Measurements from ENCODE around the gene ZBTB16.
A peak's percentile ranks its signal among the peaks of the same experiment; 100 is the strongest.
"Not testable (repeated sequence)": the region's sequence is repeated elsewhere in the genome, so short reads cannot be mapped to it uniquely, and the experiment has no call there.

ZBTB16 gene

GRCh38 chr11:114033572-114033971 is 25.9 kb upstream of the ZBTB16 start:
- H3K9me3 Mint-ChIP-seq, result no peaks in the 10 kb centered on the region
- H3K4me1 Mint-ChIP-seq, result no peaks in the 10 kb centered on the region
- H3K36me3 Mint-ChIP-seq, result no peaks in the 10 kb centered on the region
- H3K27me3 Mint-ChIP-seq, result peaks cover 2% of the 10 kb centered on the region
- no peak overlapping the region for H3K27ac Mint-ChIP-seq
- no peak overlapping the region for H3K4me3 Mint-ChIP-seq

GRCh38 chr11:114034956-114035355 is 24.6 kb upstream of the ZBTB16 start:
- Mint-ChIP-seq H3K4me3 (no peak overlapping the region), H3K9me3 (no peaks in the 10 kb centered on the region), H3K27me3 (peaks cover 2% of the 10 kb centered on the region), H3K4me1 (no peaks in the 10 kb centered on the region), H3K27ac (peak overlapping the region; percentile 15), H3K36me3 (no peaks in the 10 kb centered on the region)

GRCh38 chr11:114036147-114036811 is 23.2 kb upstream of the ZBTB16 start:
- no peak overlapping the region for H3K4me3 Mint-ChIP-seq
- H3K9me3 Mint-ChIP-seq, result no peaks in the 10 kb centered on the region
- no peaks in the 10 kb centered on the region for H3K36me3 Mint-ChIP-seq
- peaks cover 2% of the 10 kb centered on the region for H3K27me3 Mint-ChIP-seq
- no peak overlapping the region for H3K27ac Mint-ChIP-seq
- H3K4me1 Mint-ChIP-seq, result no peaks in the 10 kb centered on the region

- no peaks in the 10 kb centered on the region for H3K36me3 Mint-ChIP-seq
- no peak overlapping the region for H3K4me3 Mint-ChIP-seq
- no peak overlapping the region for H3K27ac Mint-ChIP-seq
Observed at GRCh38 chr11:114036958-114037357, 22.6 kb upstream of the ZBTB16 start.

GRCh38 chr11:114039551-114039950 is 20.0 kb upstream of the ZBTB16 start:
- H3K9me3 Mint-ChIP-seq, result no peaks in the 10 kb centered on the region
- peaks cover 2% of the 10 kb centered on the region for H3K27me3 Mint-ChIP-seq
- H3K36me3 Mint-ChIP-seq, result no peaks in the 10 kb centered on the region
- H3K4me3 Mint-ChIP-seq, result no peak overlapping the region
- no peak overlapping the region for H3K27ac Mint-ChIP-seq
- peaks cover 8% of the 10 kb centered on the region for H3K4me1 Mint-ChIP-seq

More at GRCh38 chr11:114036958-114037357, 22.6 kb upstream of the ZBTB16 start:
- H3K9me3 Mint-ChIP-seq, result no peaks in the 10 kb centered on the region
- H3K4me1 Mint-ChIP-seq, result no peaks in the 10 kb centered on the region
- peaks cover 2% of the 10 kb centered on the region for H3K27me3 Mint-ChIP-seq

- Mint-ChIP-seq H3K4me1 (peaks cover 8% of the 10 kb centered on the region), H3K9me3 (no peaks in the 10 kb centered on the region), H3K27ac (no peak overlapping the region), H3K4me3 (no peak overlapping the region), H3K36me3 (no peaks in the 10 kb centered on the region), H3K27me3 (no peaks in the 10 kb centered on the region)
Observed at GRCh38 chr11:114040706-114041211, 18.8 kb upstream of the ZBTB16 start.

- Mint-ChIP-seq H3K4me3 (no peak overlapping the region), H3K27ac (no peak overlapping the region), H3K36me3 (no peaks in the 10 kb centered on the region), H3K4me1 (peaks cover 8% of the 10 kb centered on the region), H3K27me3 (no peaks in the 10 kb centered on the region), H3K9me3 (no peaks in the 10 kb centered on the region)
Observed at GRCh38 chr11:114042234-114042633, 17.3 kb upstream of the ZBTB16 start.

- no peaks in the 10 kb centered on the region for H3K9me3 Mint-ChIP-seq
- H3K27ac Mint-ChIP-seq, result peak overlapping the region; percentile 27
Observed at GRCh38 chr11:114044042-114044871, 15.3 kb upstream of the ZBTB16 start.

GRCh38 chr11:114047327-114047726 is 12.2 kb upstream of the ZBTB16 start:
- H3K9me3 Mint-ChIP-seq, result no peaks in the 10 kb centered on the region
- no peak overlapping the region for H3K27ac Mint-ChIP-seq
- peaks cover 8% of the 10 kb centered on the region for H3K4me1 Mint-ChIP-seq
- H3K27me3 Mint-ChIP-seq, result no peaks in the 10 kb centered on the region
- no peak overlapping the region for H3K4me3 Mint-ChIP-seq
- H3K36me3 Mint-ChIP-seq, result no peaks in the 10 kb centered on the region

More at GRCh38 chr11:114044042-114044871, 15.3 kb upstream of the ZBTB16 start:
- Mint-ChIP-seq H3K4me1 (peaks cover 8% of the 10 kb centered on the region), H3K27me3 (no peaks in the 10 kb centered on the region), H3K36me3 (no peaks in the 10 kb centered on the region), H3K4me3 (no peak overlapping the region)

- H3K27ac Mint-ChIP-seq, result no peak overlapping the region
- no peaks in the 10 kb centered on the region for H3K36me3 Mint-ChIP-seq
- no peaks in the 10 kb centered on the region for H3K9me3 Mint-ChIP-seq
- H3K4me3 Mint-ChIP-seq, result no peak overlapping the region
- no peaks in the 10 kb centered on the region for H3K27me3 Mint-ChIP-seq
- peaks cover 3% of the 10 kb centered on the region for H3K4me1 Mint-ChIP-seq
Observed at GRCh38 chr11:114049050-114049449, 10.5 kb upstream of the ZBTB16 start.

- H3K4me1 Mint-ChIP-seq, H3K4me3 Mint-ChIP-seq, H3K36me3 Mint-ChIP-seq, H3K27me3 Mint-ChIP-seq, H3K9me3 Mint-ChIP-seq, H3K27ac Mint-ChIP-seq: not testable (repeated sequence)
Observed at GRCh38 chr11:114049766-114050165, 9.7 kb upstream of the ZBTB16 start.

GRCh38 chr11:114050258-114050927 is 9.1 kb upstream of the ZBTB16 start:
- no peak overlapping the region for H3K4me3 Mint-ChIP-seq
- no peaks in the 10 kb centered on the region for H3K36me3 Mint-ChIP-seq
- H3K27me3 Mint-ChIP-seq, result no peaks in the 10 kb centered on the region
- no peaks in the 10 kb centered on the region for H3K9me3 Mint-ChIP-seq
- no peaks in the 10 kb centered on the region for H3K4me1 Mint-ChIP-seq
- H3K27ac Mint-ChIP-seq, result no peak overlapping the region

- Mint-ChIP-seq H3K4me3 (no peak overlapping the region), H3K27ac (no peak overlapping the region), H3K27me3 (peaks cover under 1% of the 10 kb centered on the region), H3K4me1 (no peaks in the 10 kb centered on the region), H3K36me3 (no peaks in the 10 kb centered on the region), H3K9me3 (no peaks in the 10 kb centered on the region)
Observed at GRCh38 chr11:114051558-114051957, 8.0 kb upstream of the ZBTB16 start.

GRCh38 chr11:114052160-114052559 is 7.4 kb upstream of the ZBTB16 start:
- Mint-ChIP-seq H3K27ac (no peak overlapping the region), H3K36me3 (no peaks in the 10 kb centered on the region), H3K4me1 (no peaks in the 10 kb centered on the region), H3K27me3 (peaks cover 6% of the 10 kb centered on the region), H3K4me3 (no peak overlapping the region), H3K9me3 (no peaks in the 10 kb centered on the region)

GRCh38 chr11:114053406-114053805 is 6.1 kb upstream of the ZBTB16 start:
- Mint-ChIP-seq H3K27me3 (peaks cover 10% of the 10 kb centered on the region), H3K27ac (no peak overlapping the region), H3K4me3 (no peak overlapping the region), H3K9me3 (no peaks in the 10 kb centered on the region), H3K4me1 (no peaks in the 10 kb centered on the region), H3K36me3 (no peaks in the 10 kb centered on the region)

GRCh38 chr11:114054806-114055205 is 4.7 kb upstream of the ZBTB16 start:
- H3K4me1 Mint-ChIP-seq, result no peaks in the 10 kb centered on the region
- no peak overlapping the region for H3K4me3 Mint-ChIP-seq
- no peak overlapping the region for H3K27ac Mint-ChIP-seq
- no peaks in the 10 kb centered on the region for H3K36me3 Mint-ChIP-seq
- no peaks in the 10 kb centered on the region for H3K9me3 Mint-ChIP-seq
- peaks cover 10% of the 10 kb centered on the region for H3K27me3 Mint-ChIP-seq
